Measurements from ENCODE around the gene TMEM72.
A peak's percentile ranks its signal among the peaks of the same experiment; 100 is the strongest.

TMEM72 gene

GRCh38 chr10:44980309-44981171 lies 69.4 kb downstream of the TMEM72 start:
- TF ChIP-seq ZC3H10 (CRISPR knock-in tag; IDR thresholded peaks at IDR 0.05) (no peak), PPARA (CRISPR knock-in tag; IDR thresholded peaks at IDR 0.05; ENCODE audit: borderline replicate concordance) (no peak), ZFP3 (CRISPR knock-in tag; IDR thresholded peaks at IDR 0.05) (no peak), ARNTL (CRISPR knock-in tag; IDR thresholded peaks at IDR 0.05; ENCODE audit: borderline replicate concordance, low read depth) (no peak), TSHZ2 (CRISPR knock-in tag; IDR thresholded peaks at IDR 0.05) (no peak), POU6F1 (CRISPR knock-in tag; IDR thresholded peaks at IDR 0.05; ENCODE audit: borderline replicate concordance, low read depth) (no peak), RARB (CRISPR knock-in tag; IDR thresholded peaks at IDR 0.05) (no peak), SNAI2 (CRISPR knock-in tag; IDR thresholded peaks at IDR 0.05) (no peak), CSRNP3 (CRISPR knock-in tag; IDR thresholded peaks at IDR 0.05) (no peak), OSR1 (CRISPR knock-in tag; IDR thresholded peaks at IDR 0.05) (no peak), BACH2 (CRISPR knock-in tag; IDR thresholded peaks at IDR 0.05; ENCODE audit: borderline replicate concordance) (no peak), ZNF565 (CRISPR knock-in tag; conservative IDR thresholded peaks at IDR 0.05; ENCODE audit: low read depth) (no peak), PATZ1 (CRISPR knock-in tag; IDR thresholded peaks at IDR 0.05; ENCODE audit: borderline replicate concordance) (no peak), GLIS3 (CRISPR knock-in tag; IDR thresholded peaks at IDR 0.05) (no peak), CREB5 (CRISPR knock-in tag; IDR thresholded peaks at IDR 0.05; ENCODE audit: low read depth) (no peak), ZFP30 (CRISPR knock-in tag; IDR thresholded peaks at IDR 0.05) (no peak)
- no peak for ATAC-seq

- ATAC-seq = peak; percentile 92
- TF ChIP-seq ZNF565 (CRISPR knock-in tag; conservative IDR thresholded peaks at IDR 0.05; ENCODE audit: low read depth) (no peak), GLIS3 (CRISPR knock-in tag; IDR thresholded peaks at IDR 0.05) (no peak), CSRNP3 (CRISPR knock-in tag; IDR thresholded peaks at IDR 0.05) (no peak), BACH2 (CRISPR knock-in tag; IDR thresholded peaks at IDR 0.05; ENCODE audit: borderline replicate concordance) (no peak), TCF4 (CRISPR knock-in tag; IDR thresholded peaks at IDR 0.05; ENCODE audit: borderline replicate concordance) (no peak), OSR1 (CRISPR knock-in tag; IDR thresholded peaks at IDR 0.05) (no peak), ZFP3 (CRISPR knock-in tag; IDR thresholded peaks at IDR 0.05) (peak; percentile 19; the same call in 1 of the 2 replicates), PATZ1 (CRISPR knock-in tag; IDR thresholded peaks at IDR 0.05; ENCODE audit: borderline replicate concordance) (no peak), ZNF8 (CRISPR knock-in tag; IDR thresholded peaks at IDR 0.05) (no peak), TOX (CRISPR knock-in tag; IDR thresholded peaks at IDR 0.05; ENCODE audit: borderline replicate concordance) (no peak), ZNF70 (CRISPR knock-in tag; IDR thresholded peaks at IDR 0.05) (no peak)
Observed at GRCh38 chr10:44981172-44982113, 70.3 kb downstream of the TMEM72 start.

Measured in SK-N-SH treated with all-trans-retinoic acid at 6 μM for 48 hours (cell line).